Choroid plexus epithelial cell (primary cell): ENCODE results near the gene TMPRSS6.

Experiments used
- DNase-seq: peaks from one replicate; pipeline ENCODE4 v3.0.0-alpha.2; 2010; ENCODE audit warnings: low read depth
- H3K4me3 ChIP-seq: 2 replicates; pipeline ENCODE4 v1.5.1; 2011; ENCODE audit warnings: low read depth, mild to moderate bottlenecking, control low read depth, low read length, moderate library complexity
- TF ChIP-seq, protein P1 (sequence below): conservative IDR thresholded peaks from 2 replicates; pipeline ENCODE4 v1.5.1; 2011; ENCODE audit warnings: low read depth, mild to moderate bottlenecking, control low read depth, inconsistent platforms, low read length, moderate library complexity

Gene TMPRSS6

DNA sequence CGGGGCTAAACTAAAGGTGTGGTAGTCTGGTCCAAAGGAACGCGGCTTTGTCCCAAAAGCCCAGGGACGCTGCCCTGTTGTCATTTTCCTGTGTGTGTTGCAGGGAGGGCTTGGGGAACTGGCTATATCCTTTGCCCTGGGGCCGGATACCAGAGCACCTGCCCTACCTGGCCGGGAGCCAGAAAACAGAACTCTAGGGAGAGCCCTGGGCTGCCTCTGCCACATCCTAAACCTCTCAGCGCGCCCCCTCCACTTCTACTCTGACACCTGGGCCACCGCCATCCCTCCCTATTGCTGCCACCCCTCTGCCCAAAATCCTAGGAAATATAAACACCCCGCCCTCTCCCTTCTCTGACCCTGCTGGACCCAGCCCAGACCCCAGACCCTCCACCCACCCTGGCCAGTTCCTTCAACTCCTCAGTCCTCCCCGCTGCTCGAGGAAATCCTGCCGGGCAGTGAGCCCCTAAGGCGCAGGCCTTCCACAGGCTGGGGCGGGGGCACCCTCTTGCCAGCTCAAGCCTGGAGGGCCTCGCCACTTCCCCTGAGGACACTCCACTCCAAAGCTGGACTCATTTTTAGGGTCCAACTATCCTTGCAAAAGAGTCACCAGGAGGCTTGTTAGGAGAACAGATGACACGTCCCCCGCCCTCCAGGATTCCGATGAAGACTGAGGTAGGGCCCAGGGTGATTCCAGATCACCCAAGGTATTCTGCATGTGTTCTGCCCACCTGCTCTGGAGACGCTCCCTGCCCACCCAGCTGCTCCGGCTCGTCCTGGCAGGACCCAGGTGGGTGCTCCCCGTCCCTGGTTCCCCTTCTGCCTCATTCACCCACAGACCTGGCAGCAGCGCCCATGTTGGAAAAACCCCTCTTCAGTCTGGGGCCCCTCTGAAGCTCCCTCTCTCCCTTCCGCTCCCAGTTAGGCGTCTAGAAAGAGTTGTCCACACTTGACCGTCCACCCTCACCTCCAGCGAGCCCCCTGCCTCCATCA lies 45.8 kb downstream of the TMPRSS6 start:
- H3K4me3 ChIP-seq: no peak overlapping the region
- TF ChIP-seq, protein P1, sequence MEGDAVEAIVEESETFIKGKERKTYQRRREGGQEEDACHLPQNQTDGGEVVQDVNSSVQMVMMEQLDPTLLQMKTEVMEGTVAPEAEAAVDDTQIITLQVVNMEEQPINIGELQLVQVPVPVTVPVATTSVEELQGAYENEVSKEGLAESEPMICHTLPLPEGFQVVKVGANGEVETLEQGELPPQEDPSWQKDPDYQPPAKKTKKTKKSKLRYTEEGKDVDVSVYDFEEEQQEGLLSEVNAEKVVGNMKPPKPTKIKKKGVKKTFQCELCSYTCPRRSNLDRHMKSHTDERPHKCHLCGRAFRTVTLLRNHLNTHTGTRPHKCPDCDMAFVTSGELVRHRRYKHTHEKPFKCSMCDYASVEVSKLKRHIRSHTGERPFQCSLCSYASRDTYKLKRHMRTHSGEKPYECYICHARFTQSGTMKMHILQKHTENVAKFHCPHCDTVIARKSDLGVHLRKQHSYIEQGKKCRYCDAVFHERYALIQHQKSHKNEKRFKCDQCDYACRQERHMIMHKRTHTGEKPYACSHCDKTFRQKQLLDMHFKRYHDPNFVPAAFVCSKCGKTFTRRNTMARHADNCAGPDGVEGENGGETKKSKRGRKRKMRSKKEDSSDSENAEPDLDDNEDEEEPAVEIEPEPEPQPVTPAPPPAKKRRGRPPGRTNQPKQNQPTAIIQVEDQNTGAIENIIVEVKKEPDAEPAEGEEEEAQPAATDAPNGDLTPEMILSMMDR: no peak
- no peak for DNase-seq

GRCh38 chr22:37062702-37063381 lies 46.7 kb downstream of the TMPRSS6 start:
- H3K4me3 ChIP-seq: no peak overlapping the region
- DNase-seq: no peak
- TF ChIP-seq, protein P1: no peak

GRCh38 chr22:37062376-37062675 lies 47.2 kb downstream of the TMPRSS6 start:
- DNase-seq: no peak
- TF ChIP-seq, protein P1: no peak
- H3K4me3 ChIP-seq: no peak overlapping the region

DNA sequence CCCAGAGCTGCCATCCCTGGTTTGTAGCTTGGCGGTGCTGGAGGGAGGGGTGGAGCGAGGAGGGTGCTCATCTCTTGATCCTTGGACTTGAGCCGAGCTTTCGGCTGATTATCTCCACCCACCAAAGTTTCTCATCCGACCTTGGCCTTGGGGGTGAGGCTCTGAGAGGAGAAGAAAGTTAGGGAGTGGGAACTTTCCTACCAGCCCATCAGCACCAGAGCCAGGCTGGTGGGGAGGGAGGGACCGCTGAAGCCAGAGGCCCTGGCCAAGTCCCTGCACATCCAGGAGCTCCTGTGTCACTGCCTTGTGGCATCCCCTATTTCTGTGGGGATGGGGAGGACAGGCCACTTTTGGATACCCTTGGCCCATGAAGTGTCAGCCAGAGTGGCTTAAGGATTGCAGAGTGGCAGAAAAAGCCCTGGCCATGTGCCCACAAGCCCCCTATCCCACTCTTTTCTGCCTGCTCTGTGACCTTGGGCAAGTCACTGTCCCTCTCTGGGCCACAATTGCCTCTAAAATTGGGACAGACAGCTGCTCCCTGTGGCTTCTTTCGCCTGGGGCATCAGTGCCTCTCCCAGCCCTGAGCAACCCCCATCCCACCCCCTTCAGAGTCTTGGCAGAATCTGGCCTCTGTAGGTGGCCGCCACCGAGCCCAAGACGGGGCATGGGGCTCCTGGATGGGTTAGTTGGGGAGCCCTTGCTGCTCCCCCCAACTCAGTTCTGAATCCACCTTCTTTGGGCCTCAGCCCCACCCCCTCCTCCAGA lies 47.7 kb downstream of the TMPRSS6 start:
- no peak for DNase-seq
- no peak overlapping the region for H3K4me3 ChIP-seq
- TF ChIP-seq, protein P1: no peak

- DNase-seq: no peak
- H3K4me3 ChIP-seq: no peak overlapping the region
- TF ChIP-seq, protein P1: no peak
Observed at GRCh38 chr22:37060801-37061610, 48.5 kb downstream of the TMPRSS6 start.

GRCh38 chr22:37059876-37060449 lies 49.5 kb downstream of the TMPRSS6 start:
- TF ChIP-seq, protein P1: no peak
- DNase-seq: no peak

More at GRCh38 chr22:37059876-37060449, 49.5 kb downstream of the TMPRSS6 start:
- no peak overlapping the region for H3K4me3 ChIP-seq
